ENCODE results near the gene CHPF. TPM values are rescaled to one million over a fixed set of nuclear protein-coding genes. Genes with fewer than 3 reads are reported as not detected.

The CHPF gene
- total RNA-seq, 1 experiment from 2014 or later: 139 TPM

DNA sequence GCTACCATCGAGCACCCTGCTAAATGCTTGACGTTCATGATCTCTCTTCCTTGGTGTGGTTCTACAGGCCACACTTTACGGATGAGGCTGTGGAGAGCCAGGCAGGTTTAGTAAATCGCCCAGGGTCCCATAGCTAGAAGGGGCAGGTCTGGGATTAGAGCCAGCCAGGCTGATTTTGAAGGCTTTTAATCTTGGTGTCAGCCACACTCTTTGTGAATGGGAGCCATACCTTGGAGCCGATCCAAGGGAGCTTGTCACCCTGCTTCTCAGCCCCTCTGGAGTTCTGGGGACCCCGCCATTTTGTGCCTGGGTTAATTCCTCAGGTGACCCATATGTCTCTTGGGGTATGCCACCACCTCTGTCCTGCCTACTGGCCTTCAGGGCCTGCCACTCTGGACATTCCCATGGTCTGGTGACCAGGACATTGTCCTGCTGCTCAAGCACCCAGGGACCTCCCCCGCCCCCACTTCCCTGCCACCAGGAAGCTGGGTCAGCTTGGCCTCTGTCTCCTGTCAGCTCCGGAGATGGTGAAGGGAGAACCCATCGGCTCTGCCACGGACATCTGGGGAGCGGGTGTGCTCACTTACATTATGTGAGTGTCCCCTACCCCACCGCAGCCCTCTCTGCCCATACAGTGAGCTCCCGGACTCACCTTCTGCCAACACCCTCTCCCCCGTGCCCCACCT is 52.2 kb downstream of the CHPF start:
- H3K4me3 ChIP-seq (ENCODE audit: low read length): no peak overlapping the region
- TF ChIP-seq, protein P1, sequence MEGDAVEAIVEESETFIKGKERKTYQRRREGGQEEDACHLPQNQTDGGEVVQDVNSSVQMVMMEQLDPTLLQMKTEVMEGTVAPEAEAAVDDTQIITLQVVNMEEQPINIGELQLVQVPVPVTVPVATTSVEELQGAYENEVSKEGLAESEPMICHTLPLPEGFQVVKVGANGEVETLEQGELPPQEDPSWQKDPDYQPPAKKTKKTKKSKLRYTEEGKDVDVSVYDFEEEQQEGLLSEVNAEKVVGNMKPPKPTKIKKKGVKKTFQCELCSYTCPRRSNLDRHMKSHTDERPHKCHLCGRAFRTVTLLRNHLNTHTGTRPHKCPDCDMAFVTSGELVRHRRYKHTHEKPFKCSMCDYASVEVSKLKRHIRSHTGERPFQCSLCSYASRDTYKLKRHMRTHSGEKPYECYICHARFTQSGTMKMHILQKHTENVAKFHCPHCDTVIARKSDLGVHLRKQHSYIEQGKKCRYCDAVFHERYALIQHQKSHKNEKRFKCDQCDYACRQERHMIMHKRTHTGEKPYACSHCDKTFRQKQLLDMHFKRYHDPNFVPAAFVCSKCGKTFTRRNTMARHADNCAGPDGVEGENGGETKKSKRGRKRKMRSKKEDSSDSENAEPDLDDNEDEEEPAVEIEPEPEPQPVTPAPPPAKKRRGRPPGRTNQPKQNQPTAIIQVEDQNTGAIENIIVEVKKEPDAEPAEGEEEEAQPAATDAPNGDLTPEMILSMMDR (conservative IDR thresholded peaks at IDR 0.05; ENCODE audit: low read depth, low read length): no peak
- TF ChIP-seq EZH2phosphoT487 (IDR thresholded peaks at IDR 0.05; ENCODE audit: borderline replicate concordance, low read length): no peak
- TF ChIP-seq EZH2 (IDR thresholded peaks at IDR 0.05; ENCODE audit: low read length, unreplicated experiment): no peak
- H3F3A ChIP-seq (ENCODE audit: low read length, unreplicated experiment): no peaks in the 10 kb centered on the region
- H3K9me3 ChIP-seq (ENCODE audit: low read length): no peaks in the 10 kb centered on the region
- POLR2A ChIA-PET (ENCODE audit: unreplicated experiment): no interaction called here
- no peak overlapping the region for H3K9ac ChIP-seq (ENCODE audit: low read length)
- no peaks in the 10 kb centered on the region for H3K79me2 ChIP-seq (ENCODE audit: low read length)
- H3K9me2 ChIP-seq (replicated peaks; ENCODE audit: low read length): no peaks in the 10 kb centered on the region
- H3K4me1 ChIP-seq (ENCODE audit: insufficient read depth, low read length): no peaks in the 10 kb centered on the region
- H3K4me2 ChIP-seq (ENCODE audit: low read length): no peak overlapping the region
- H3K27ac ChIP-seq (ENCODE audit: low read length): no peak overlapping the region
- ATAC-seq (no peak), DNase-seq (no peak)
- intact Hi-C loops (cut with micrococcal nuclease): no loop called here
- no peaks in the 10 kb centered on the region for H3K27me3 ChIP-seq (ENCODE audit: low read length)
- CTCF ChIA-PET: interaction anchor here (0.6 kb wide), 1 partner anchor 18 kb away, joined by 3 read pairs; no protein-coding TSS in a partner anchor
- no peaks in the 10 kb centered on the region for H4K20me1 ChIP-seq (ENCODE audit: low read length)
- H3K36me3 ChIP-seq (ENCODE audit: low read depth, low read length): no peaks in the 10 kb centered on the region
- no TSS peak for BruUV-seq (replicated peaks)
- no peak overlapping the region for H2AFZ ChIP-seq (ENCODE audit: low read length)

DNA sequence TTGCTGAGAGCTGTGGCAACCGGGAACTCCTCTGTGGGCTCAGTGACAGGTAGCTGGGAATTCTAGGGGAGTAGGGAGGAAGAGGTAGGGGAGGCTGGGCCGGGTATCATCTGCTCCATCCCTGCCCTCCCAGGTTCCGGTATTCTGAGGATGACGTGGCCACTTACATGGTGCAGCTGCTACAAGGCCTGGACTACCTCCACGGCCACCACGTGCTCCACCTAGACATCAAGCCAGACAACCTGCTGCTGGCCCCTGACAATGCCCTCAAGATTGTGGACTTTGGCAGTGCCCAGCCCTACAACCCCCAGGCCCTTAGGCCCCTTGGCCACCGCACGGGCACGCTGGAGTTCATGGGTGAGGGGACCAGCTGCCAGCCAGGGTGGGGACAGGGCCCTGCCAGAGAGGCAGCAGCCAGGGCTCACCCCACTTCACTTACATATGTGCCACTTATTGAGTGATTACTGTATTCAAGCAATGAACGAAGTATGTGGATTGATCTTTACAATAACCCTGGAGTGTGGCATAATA is 52.9 kb downstream of the CHPF start:
- no peaks in the 10 kb centered on the region for H3F3A ChIP-seq (ENCODE audit: low read length, unreplicated experiment)
- TF ChIP-seq, protein P1 (conservative IDR thresholded peaks at IDR 0.05; ENCODE audit: low read depth, low read length): no peak
- TF ChIP-seq EZH2 (IDR thresholded peaks at IDR 0.05; ENCODE audit: low read length, unreplicated experiment) (no peak), EZH2phosphoT487 (IDR thresholded peaks at IDR 0.05; ENCODE audit: borderline replicate concordance, low read length) (no peak)
- no peaks in the 10 kb centered on the region for H3K36me3 ChIP-seq (ENCODE audit: low read depth, low read length)
- no peaks in the 10 kb centered on the region for H3K9me2 ChIP-seq (replicated peaks; ENCODE audit: low read length)
- no peak overlapping the region for H3K4me2 ChIP-seq (ENCODE audit: low read length)
- POLR2A ChIA-PET (ENCODE audit: unreplicated experiment): no interaction called here
- intact Hi-C loops (cut with micrococcal nuclease): no loop called here
- ATAC-seq (no peak), DNase-seq (no peak)
- no peaks in the 10 kb centered on the region for H4K20me1 ChIP-seq (ENCODE audit: low read length)
- CTCF ChIA-PET: interaction anchor here (0.6 kb wide), 1 partner anchor 19 kb away, joined by 3 read pairs; no protein-coding TSS in a partner anchor
- no peak overlapping the region for H3K27ac ChIP-seq (ENCODE audit: low read length)
- H3K27me3 ChIP-seq (ENCODE audit: low read length): no peaks in the 10 kb centered on the region
- BruUV-seq (replicated peaks): no TSS peak
- no peaks in the 10 kb centered on the region for H3K79me2 ChIP-seq (ENCODE audit: low read length)
- H3K9me3 ChIP-seq (ENCODE audit: low read length): no peaks in the 10 kb centered on the region
- H3K4me1 ChIP-seq (ENCODE audit: insufficient read depth, low read length): no peaks in the 10 kb centered on the region
- no peak overlapping the region for H3K4me3 ChIP-seq (ENCODE audit: low read length)
- H3K9ac ChIP-seq (ENCODE audit: low read length): no peak overlapping the region
- no peak overlapping the region for H2AFZ ChIP-seq (ENCODE audit: low read length)

DNA sequence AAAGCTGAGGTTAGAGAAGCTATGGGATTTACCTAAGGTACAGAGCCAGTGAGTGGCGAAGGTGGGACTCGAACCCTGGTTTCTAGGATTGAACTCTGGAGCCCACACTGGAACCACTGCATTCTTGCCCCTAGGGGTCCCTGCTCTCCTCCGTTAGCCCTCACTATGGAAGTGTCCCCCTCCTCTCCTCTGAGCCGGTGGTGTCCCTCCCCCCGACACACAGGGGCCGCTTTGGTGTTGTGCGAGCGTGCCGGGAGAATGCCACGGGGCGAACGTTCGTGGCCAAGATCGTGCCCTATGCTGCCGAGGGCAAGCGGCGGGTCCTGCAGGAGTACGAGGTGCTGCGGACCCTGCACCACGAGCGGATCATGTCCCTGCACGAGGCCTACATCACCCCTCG is 53.4 kb downstream of the CHPF start:
- no peak for DNase-seq
- H3K4me2 ChIP-seq (ENCODE audit: low read length): no peak overlapping the region
- H3K79me2 ChIP-seq (ENCODE audit: low read length): no peaks in the 10 kb centered on the region
- no peaks in the 10 kb centered on the region for H3K9me3 ChIP-seq (ENCODE audit: low read length)
- H4K20me1 ChIP-seq (ENCODE audit: low read length): no peaks in the 10 kb centered on the region
- no TSS peak for BruUV-seq (replicated peaks)
- no peak overlapping the region for H3K9ac ChIP-seq (ENCODE audit: low read length)
- H3K4me1 ChIP-seq (ENCODE audit: insufficient read depth, low read length): no peaks in the 10 kb centered on the region
- TF ChIP-seq, protein P1 (conservative IDR thresholded peaks at IDR 0.05; ENCODE audit: low read depth, low read length): 0 out of 2 replicates have a peak, but pooled peaks have one; percentile 14
- no peak for TF ChIP-seq EZH2phosphoT487 (IDR thresholded peaks at IDR 0.05; ENCODE audit: borderline replicate concordance, low read length)
- H3K27me3 ChIP-seq (ENCODE audit: low read length): no peaks in the 10 kb centered on the region
- ChIA-PET POLR2A (ENCODE audit: unreplicated experiment) (no interaction called here), CTCF (no interaction called here)
- no peaks in the 10 kb centered on the region for H3K36me3 ChIP-seq (ENCODE audit: low read depth, low read length)
- no peaks in the 10 kb centered on the region for H3F3A ChIP-seq (ENCODE audit: low read length, unreplicated experiment)
- H3K9me2 ChIP-seq (replicated peaks; ENCODE audit: low read length): no peaks in the 10 kb centered on the region
- intact Hi-C loops (cut with micrococcal nuclease): no loop called here
- ATAC-seq: no peak
- H3K4me3 ChIP-seq (ENCODE audit: low read length): no peak overlapping the region
- no peak overlapping the region for H2AFZ ChIP-seq (ENCODE audit: low read length)
- H3K27ac ChIP-seq (ENCODE audit: low read length): no peak overlapping the region

All from PC-3 (cell line).